ENCODE measurements around the gene SCUBE1.

SCUBE1 gene

GRCh38 chr22:43327157-43327438 is 16.1 kb downstream of the SCUBE1 start:
- Histone ChIP-seq H3K27me3 (ENCODE audit: insufficient read depth, insufficient read length) (no peaks in the 10 kb centered on the region), H3K36me3 (ENCODE audit: insufficient read depth, insufficient read length, low read length) (no peaks in the 10 kb centered on the region), H3K4me3 (ENCODE audit: insufficient read length, low read depth) (no peak overlapping the region), H3K4me1 (ENCODE audit: insufficient read depth, insufficient read length) (no peaks in the 10 kb centered on the region), H3K9me3 (ENCODE audit: insufficient read depth, low read length) (no peaks in the 10 kb centered on the region), H3K9ac (ENCODE audit: insufficient read length, low read depth) (no peak overlapping the region)
- no peak for TF ChIP-seq SUZ12 (IDR thresholded peaks at IDR 0.05; ENCODE audit: extremely low read depth, insufficient read depth, insufficient read length)
- TF ChIP-seq ZNF274 (IDR thresholded peaks at IDR 0.05; ENCODE audit: low read depth, low read length): no peak
- TF ChIP-seq YY1 (IDR thresholded peaks at IDR 0.05; ENCODE audit: insufficient read depth, insufficient read length): no peak
- no peak for DNase-seq (ENCODE audit: low read depth, low spot score)

GRCh38 chr22:43326331-43327156 is 16.6 kb downstream of the SCUBE1 start:
- Histone ChIP-seq H3K9me3 (ENCODE audit: insufficient read depth, low read length) (no peaks in the 10 kb centered on the region), H3K9ac (ENCODE audit: insufficient read length, low read depth) (no peak overlapping the region), H3K27me3 (ENCODE audit: insufficient read depth, insufficient read length) (no peaks in the 10 kb centered on the region), H3K4me1 (ENCODE audit: insufficient read depth, insufficient read length) (no peaks in the 10 kb centered on the region), H3K36me3 (ENCODE audit: insufficient read depth, insufficient read length, low read length) (no peaks in the 10 kb centered on the region), H3K4me3 (ENCODE audit: insufficient read length, low read depth) (no peak overlapping the region)
- TF ChIP-seq YY1 (IDR thresholded peaks at IDR 0.05; ENCODE audit: insufficient read depth, insufficient read length): no peak
- TF ChIP-seq SUZ12 (IDR thresholded peaks at IDR 0.05; ENCODE audit: extremely low read depth, insufficient read depth, insufficient read length): no peak
- no peak for TF ChIP-seq ZNF274 (IDR thresholded peaks at IDR 0.05; ENCODE audit: low read depth, low read length)
- DNase-seq (ENCODE audit: low read depth, low spot score): no peak

- TF ChIP-seq YY1 (IDR thresholded peaks at IDR 0.05; ENCODE audit: insufficient read depth, insufficient read length): no peak
- Histone ChIP-seq H3K9ac (ENCODE audit: insufficient read length, low read depth) (no peak overlapping the region), H3K9me3 (ENCODE audit: insufficient read depth, low read length) (no peaks in the 10 kb centered on the region), H3K27me3 (ENCODE audit: insufficient read depth, insufficient read length) (no peaks in the 10 kb centered on the region), H3K4me3 (ENCODE audit: insufficient read length, low read depth) (no peak overlapping the region), H3K36me3 (ENCODE audit: insufficient read depth, insufficient read length, low read length) (no peaks in the 10 kb centered on the region), H3K4me1 (ENCODE audit: insufficient read depth, insufficient read length) (no peaks in the 10 kb centered on the region)
- DNase-seq (ENCODE audit: low read depth, low spot score): no peak
Observed at GRCh38 chr22:43325176-43325575, 18.0 kb downstream of the SCUBE1 start.

- H3K4me1 ChIP-seq (ENCODE audit: insufficient read depth, insufficient read length): no peaks in the 10 kb centered on the region
- no peak overlapping the region for H3K4me3 ChIP-seq (ENCODE audit: insufficient read length, low read depth)
Observed at GRCh38 chr22:43320943-43321900, 21.9 kb downstream of the SCUBE1 start.

GRCh38 chr22:43319661-43320486 is 23.3 kb downstream of the SCUBE1 start:
- no peaks in the 10 kb centered on the region for H3K27me3 ChIP-seq (ENCODE audit: insufficient read depth, insufficient read length)

More at GRCh38 chr22:43320943-43321900, 21.9 kb downstream of the SCUBE1 start:
- Histone ChIP-seq H3K27me3 (ENCODE audit: insufficient read depth, insufficient read length) (no peaks in the 10 kb centered on the region), H3K9me3 (ENCODE audit: insufficient read depth, low read length) (no peaks in the 10 kb centered on the region), H3K9ac (ENCODE audit: insufficient read length, low read depth) (no peak overlapping the region), H3K36me3 (ENCODE audit: insufficient read depth, insufficient read length, low read length) (no peaks in the 10 kb centered on the region)
- no peak for DNase-seq (ENCODE audit: low read depth, low spot score)
- TF ChIP-seq ZNF274 (IDR thresholded peaks at IDR 0.05; ENCODE audit: low read depth, low read length): no peak
- no peak for TF ChIP-seq SUZ12 (IDR thresholded peaks at IDR 0.05; ENCODE audit: extremely low read depth, insufficient read depth, insufficient read length)
- TF ChIP-seq YY1 (IDR thresholded peaks at IDR 0.05; ENCODE audit: insufficient read depth, insufficient read length): no peak

GRCh38 chr22:43317239-43317638 is 25.9 kb downstream of the SCUBE1 start:
- no peak overlapping the region for H3K4me3 ChIP-seq (ENCODE audit: insufficient read length, low read depth)
- H3K36me3 ChIP-seq (ENCODE audit: insufficient read depth, insufficient read length, low read length): no peaks in the 10 kb centered on the region
- H3K9me3 ChIP-seq (ENCODE audit: insufficient read depth, low read length): no peaks in the 10 kb centered on the region
- DNase-seq (ENCODE audit: low read depth, low spot score): no peak
- H3K4me1 ChIP-seq (ENCODE audit: insufficient read depth, insufficient read length): peaks cover 9% of the 10 kb centered on the region
- TF ChIP-seq SUZ12 (IDR thresholded peaks at IDR 0.05; ENCODE audit: extremely low read depth, insufficient read depth, insufficient read length) (no peak), YY1 (IDR thresholded peaks at IDR 0.05; ENCODE audit: insufficient read depth, insufficient read length) (no peak), ZNF274 (IDR thresholded peaks at IDR 0.05; ENCODE audit: low read depth, low read length) (no peak)
- H3K9ac ChIP-seq (ENCODE audit: insufficient read length, low read depth): no peak overlapping the region
- H3K27me3 ChIP-seq (ENCODE audit: insufficient read depth, insufficient read length): no peaks in the 10 kb centered on the region

More at GRCh38 chr22:43319661-43320486, 23.3 kb downstream of the SCUBE1 start:
- DNase-seq (ENCODE audit: low read depth, low spot score): no peak
- H3K4me1 ChIP-seq (ENCODE audit: insufficient read depth, insufficient read length): no peaks in the 10 kb centered on the region
- TF ChIP-seq SUZ12 (IDR thresholded peaks at IDR 0.05; ENCODE audit: extremely low read depth, insufficient read depth, insufficient read length) (no peak), ZNF274 (IDR thresholded peaks at IDR 0.05; ENCODE audit: low read depth, low read length) (no peak), YY1 (IDR thresholded peaks at IDR 0.05; ENCODE audit: insufficient read depth, insufficient read length) (no peak)
- no peaks in the 10 kb centered on the region for H3K9me3 ChIP-seq (ENCODE audit: insufficient read depth, low read length)
- H3K36me3 ChIP-seq (ENCODE audit: insufficient read depth, insufficient read length, low read length): no peaks in the 10 kb centered on the region
- H3K4me3 ChIP-seq (ENCODE audit: insufficient read length, low read depth): no peak overlapping the region
- no peak overlapping the region for H3K9ac ChIP-seq (ENCODE audit: insufficient read length, low read depth)
